SK-N-MC (cell line): ENCODE results near the gene ASCC1.

Experiments used
- EZH2 ChIP-seq: fragments of 200-600 bp; sonication (generic); IDR thresholded peaks from one replicate; pipeline ENCODE4 v1.6.1; 2017; ENCODE audit warnings: antibody characterized with exemption
- FOXP2 ChIP-seq: optimal IDR thresholded peaks from 2 replicates; pipeline ENCODE3; 2011; ENCODE audit warnings: mild to moderate bottlenecking, moderate library complexity; ENCODE audit not compliant: insufficient read depth; ENCODE audit errors: extremely low read length, control extremely low read depth
- POLR2AphosphoS5 ChIP-seq: IDR thresholded peaks from 2 replicates; pipeline ENCODE4 v1.6.1; 2012; ENCODE audit warnings: mild to moderate bottlenecking, low read depth, low read length, borderline replicate concordance

- no peak for TF ChIP-seq EZH2
- TF ChIP-seq POLR2AphosphoS5: no peak
- TF ChIP-seq FOXP2: no peak
Measured at GRCh38 chr10:72061491-72061890, 154.6 kb downstream of the ASCC1 start.
